GM20431 (cell line): ENCODE results near the gene GORASP2.

Experiments used
- in situ Hi-C: fragments of 300-500 bp; cut with MseI, MboI; formaldehyde crosslinking; loops from one replicate; pipeline ENCODE4 v1.15.0; 2020; ENCODE audit warnings: low sequenced_read_pairs; ENCODE audit not compliant: unreplicated experiment

GORASP2 gene

GRCh38 chr2:170922634-170923494 is 6.2 kb upstream of the GORASP2 start:
- in situ Hi-C loops, result no loop called here

- in situ Hi-C loops, result no loop called here
Measured at GRCh38 chr2:170923799-170924198, 5.3 kb upstream of the GORASP2 start.

GRCh38 chr2:170924969-170925368 is 4.1 kb upstream of the GORASP2 start:
- in situ Hi-C loops, result no loop called here

- in situ Hi-C loops, result no loop called here
Measured at GRCh38 chr2:170925923-170926322, 3.1 kb upstream of the GORASP2 start.

GRCh38 chr2:170926743-170927297 is 2.2 kb upstream of the GORASP2 start:
- in situ Hi-C loops, result no loop called here

- in situ Hi-C loops, result no loop called here
Measured at GRCh38 chr2:170928036-170928823, 823 bp upstream of the GORASP2 start.

- in situ Hi-C loops, result no loop called here
Measured at GRCh38 chr2:170929686-170930050, 615 bp downstream of the GORASP2 start.

- in situ Hi-C loops, result no loop called here
Measured at GRCh38 chr2:170930131-170930990, 1.3 kb downstream of the GORASP2 start.

GRCh38 chr2:170930991-170931266 is 1.9 kb downstream of the GORASP2 start:
- in situ Hi-C loops, result no loop called here

GRCh38 chr2:170932166-170932565 is 3.1 kb downstream of the GORASP2 start:
- in situ Hi-C loops, result no loop called here

GRCh38 chr2:170932948-170933347 is 3.9 kb downstream of the GORASP2 start:
- in situ Hi-C loops, result no loop called here

GRCh38 chr2:170937709-170938379 is 8.8 kb downstream of the GORASP2 start:
- in situ Hi-C loops, result no loop called here

- in situ Hi-C loops, result no loop called here
Measured at GRCh38 chr2:170940066-170940465, 11.0 kb downstream of the GORASP2 start.

GRCh38 chr2:170942615-170943014 is 13.6 kb downstream of the GORASP2 start:
- in situ Hi-C loops, result no loop called here

- in situ Hi-C loops, result no loop called here
Measured at GRCh38 chr2:170943041-170943440, 14.0 kb downstream of the GORASP2 start.

- in situ Hi-C loops, result no loop called here
Measured at GRCh38 chr2:170943596-170943995, 14.5 kb downstream of the GORASP2 start.

GRCh38 chr2:170944545-170944944 is 15.5 kb downstream of the GORASP2 start:
- in situ Hi-C loops, result no loop called here

- in situ Hi-C loops, result no loop called here
Measured at GRCh38 chr2:170949415-170949814, 20.4 kb downstream of the GORASP2 start.

- in situ Hi-C loops, result loop anchor here (25.0 kb wide), 1 partner anchor 487 kb away; the partner anchor contains the start of genes DCAF17 and METTL8
Measured at GRCh38 chr2:170950221-170950761, 21.2 kb downstream of the GORASP2 start.
